OCI-LY7 (cell line): ENCODE data around the gene TRA2A.

Source experiments
- EZH2phosphoT487 ChIP-seq: fragments of 200-600 bp; sonication (generic); IDR thresholded peaks from 2 replicates; pipeline ENCODE4 v1.6.1; 2018; ENCODE audit warnings: low read depth, borderline replicate concordance, mild to moderate bottlenecking, mixed run types, antibody characterized with exemption, low read length, moderate library complexity, mixed read lengths
- TF ChIP-seq, protein P1 (sequence below): fragments of 200-600 bp; sonication (generic); conservative IDR thresholded peaks from 2 replicates; pipeline ENCODE4 v1.5.1; 2014; ENCODE audit warnings: mild to moderate bottlenecking, antibody characterized with exemption, low read length, moderate library complexity, mixed read lengths

DNA sequence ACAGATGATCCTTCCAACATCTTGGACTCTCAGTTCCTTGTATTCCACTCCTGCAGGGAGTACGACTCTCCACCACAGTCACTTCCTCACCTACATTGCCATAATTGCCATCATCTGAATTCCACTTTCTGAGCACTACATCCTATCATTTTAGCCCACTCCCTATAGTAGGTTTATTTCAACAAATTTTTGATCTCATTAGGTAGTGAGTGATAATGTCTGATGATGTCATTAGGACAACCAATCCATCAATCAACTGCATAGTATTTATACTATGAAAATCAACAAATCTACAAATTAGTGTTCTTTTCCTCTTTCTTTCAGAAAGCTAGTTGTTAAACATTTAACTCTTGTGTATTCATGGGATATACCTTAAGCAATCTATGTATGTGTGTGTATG is 13.7 kb upstream of the TRA2A start:
- TF ChIP-seq, protein P1, sequence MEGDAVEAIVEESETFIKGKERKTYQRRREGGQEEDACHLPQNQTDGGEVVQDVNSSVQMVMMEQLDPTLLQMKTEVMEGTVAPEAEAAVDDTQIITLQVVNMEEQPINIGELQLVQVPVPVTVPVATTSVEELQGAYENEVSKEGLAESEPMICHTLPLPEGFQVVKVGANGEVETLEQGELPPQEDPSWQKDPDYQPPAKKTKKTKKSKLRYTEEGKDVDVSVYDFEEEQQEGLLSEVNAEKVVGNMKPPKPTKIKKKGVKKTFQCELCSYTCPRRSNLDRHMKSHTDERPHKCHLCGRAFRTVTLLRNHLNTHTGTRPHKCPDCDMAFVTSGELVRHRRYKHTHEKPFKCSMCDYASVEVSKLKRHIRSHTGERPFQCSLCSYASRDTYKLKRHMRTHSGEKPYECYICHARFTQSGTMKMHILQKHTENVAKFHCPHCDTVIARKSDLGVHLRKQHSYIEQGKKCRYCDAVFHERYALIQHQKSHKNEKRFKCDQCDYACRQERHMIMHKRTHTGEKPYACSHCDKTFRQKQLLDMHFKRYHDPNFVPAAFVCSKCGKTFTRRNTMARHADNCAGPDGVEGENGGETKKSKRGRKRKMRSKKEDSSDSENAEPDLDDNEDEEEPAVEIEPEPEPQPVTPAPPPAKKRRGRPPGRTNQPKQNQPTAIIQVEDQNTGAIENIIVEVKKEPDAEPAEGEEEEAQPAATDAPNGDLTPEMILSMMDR: no peak
- TF ChIP-seq EZH2phosphoT487: no peak
